Glomerular visceral epithelial cell (primary cell): ENCODE measurements around the gene R3HDM4.
"Not testable (repeated sequence)": the region's sequence is repeated elsewhere in the genome, so short reads cannot be mapped to it uniquely, and the experiment has no call there.

Experiments
- DNase-seq: peaks from one replicate; pipeline ENCODE4 v3.0.0-alpha.2; 2016; ENCODE audit errors: extremely low spot score

R3HDM4 gene

GRCh38 chr19:858284-858683, 54.7 kb downstream of the R3HDM4 start:
- no peak for DNase-seq

GRCh38 chr19:855566-856120, 57.4 kb downstream of the R3HDM4 start:
- no peak for DNase-seq

GRCh38 chr19:855142-855541, 57.9 kb downstream of the R3HDM4 start:
- no peak for DNase-seq

DNA sequence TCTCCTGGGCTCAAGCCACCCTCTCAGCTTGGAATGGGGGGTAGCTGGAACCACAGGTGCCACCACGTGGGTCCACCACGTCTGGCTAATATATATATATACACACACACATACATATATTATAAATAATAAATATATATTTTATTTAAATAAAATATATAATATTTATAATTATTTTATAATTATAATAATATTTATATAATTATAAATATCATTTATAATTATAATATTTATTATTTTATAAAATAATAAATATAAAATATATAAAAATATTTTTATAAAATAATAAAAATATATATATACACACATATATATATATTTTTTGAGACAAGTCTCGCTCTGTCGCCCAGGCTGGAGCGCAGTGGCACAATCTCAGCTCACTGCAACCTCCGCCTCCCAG, 58.5 kb downstream of the R3HDM4 start:
- no peak for DNase-seq

GRCh38 chr19:853614-854220, 59.3 kb downstream of the R3HDM4 start:
- DNase-seq, result not testable (repeated sequence)

GRCh38 chr19:853014-853585, 59.9 kb downstream of the R3HDM4 start:
- DNase-seq, result no peak

DNA sequence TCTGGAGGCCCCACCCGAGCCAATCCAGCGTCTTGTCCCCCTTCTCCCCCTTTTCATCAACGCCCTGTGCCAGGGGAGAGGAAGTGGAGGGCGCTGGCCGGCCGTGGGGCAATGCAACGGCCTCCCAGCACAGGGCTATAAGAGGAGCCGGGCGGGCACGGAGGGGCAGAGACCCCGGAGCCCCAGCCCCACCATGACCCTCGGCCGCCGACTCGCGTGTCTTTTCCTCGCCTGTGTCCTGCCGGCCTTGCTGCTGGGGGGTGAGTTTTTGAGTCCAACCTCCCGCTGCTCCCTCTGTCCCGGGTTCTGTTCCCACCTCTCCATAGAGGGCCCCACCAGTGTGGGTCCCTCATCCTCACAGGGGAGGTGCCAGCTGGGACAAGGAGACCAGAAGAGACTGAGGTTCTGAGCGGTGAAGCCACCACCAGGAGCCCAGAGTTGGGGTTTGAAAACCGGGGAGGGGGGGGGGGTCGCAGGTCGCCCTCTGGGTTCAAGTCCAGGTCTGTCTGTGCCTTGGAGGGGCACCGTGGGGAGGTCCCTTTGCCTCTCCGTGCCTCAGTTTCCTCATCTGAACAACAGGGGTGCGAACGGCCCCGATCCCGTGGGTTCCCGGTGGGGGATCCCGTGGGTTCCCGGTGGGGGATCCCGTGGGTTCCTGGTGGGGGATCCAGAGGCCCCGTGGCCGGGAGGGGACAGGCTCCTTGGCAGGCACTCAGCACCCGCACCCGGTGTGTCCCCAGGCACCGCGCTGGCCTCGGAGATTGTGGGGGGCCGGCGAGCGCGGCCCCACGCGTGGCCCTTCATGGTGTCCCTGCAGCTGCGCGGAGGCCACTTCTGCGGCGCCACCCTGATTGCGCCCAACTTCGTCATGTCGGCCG, 60.6 kb downstream of the R3HDM4 start, which contains the start of gene ELANE:
ELANE (plus strand) TSS at position 168 of the 878 bp plus-strand sequence; CDS start at position 194, 26 bp downstream.
- DNase-seq, result no peak

DNA sequence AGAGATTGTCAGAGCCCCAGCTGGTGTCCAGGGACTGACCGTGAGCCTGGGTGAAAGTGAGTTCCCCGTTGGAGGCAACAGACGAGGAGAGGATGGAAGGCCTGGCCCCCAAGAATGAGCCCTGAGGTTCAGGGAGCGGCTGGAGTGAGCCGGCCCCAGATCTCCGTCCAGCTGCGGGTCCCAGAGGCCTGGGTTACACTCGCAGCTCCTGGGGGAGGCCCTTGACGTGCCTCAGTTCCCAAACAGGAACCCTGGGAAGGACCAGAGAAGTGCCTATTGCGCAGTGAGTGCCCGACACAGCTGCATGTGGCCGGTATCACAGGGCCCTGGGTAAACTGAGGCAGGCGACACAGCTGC, 62.1 kb downstream of the R3HDM4 start:
- DNase-seq, result no peak

DNA sequence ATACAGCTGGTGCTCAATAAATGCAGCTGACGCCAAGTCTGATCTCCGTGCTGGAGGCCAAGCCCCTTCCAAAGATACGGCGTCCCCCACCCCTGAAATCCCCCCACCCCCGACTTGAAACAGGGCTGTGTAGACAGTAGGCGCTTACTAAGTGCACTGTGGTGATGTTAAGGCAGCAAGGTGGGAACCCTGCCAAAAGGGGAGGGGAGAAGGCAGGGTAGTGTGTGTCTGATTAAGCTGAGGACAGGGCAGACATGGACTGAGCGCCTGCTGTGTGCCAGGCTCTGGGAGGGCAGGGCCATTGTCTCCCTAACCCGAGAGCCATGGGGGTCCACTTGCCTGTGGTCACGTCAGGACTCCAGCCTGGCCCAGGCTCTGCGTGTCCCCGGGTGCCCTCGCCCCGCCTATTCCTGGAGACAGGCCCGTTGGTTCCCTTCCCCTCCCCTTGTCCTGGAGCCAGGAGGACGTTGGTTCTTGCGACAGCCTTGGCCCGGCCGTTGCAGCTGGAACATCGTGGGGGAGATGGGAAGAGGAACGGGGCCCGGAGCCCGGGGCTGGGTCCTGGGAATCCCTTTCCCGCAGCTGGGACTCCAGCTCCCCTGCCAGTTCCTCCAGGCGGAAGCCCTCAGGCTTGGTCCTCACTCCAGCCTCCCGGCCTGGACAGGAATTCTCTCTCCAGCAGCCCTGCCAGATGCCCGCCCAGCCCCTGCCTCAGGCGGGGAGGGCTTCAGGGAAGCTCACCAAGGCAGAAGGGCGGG, 62.6 kb downstream of the R3HDM4 start:
- DNase-seq, result peak; percentile 66

- not testable (repeated sequence) for DNase-seq
Measured at GRCh38 chr19:849195-849594, 63.8 kb downstream of the R3HDM4 start.

DNA sequence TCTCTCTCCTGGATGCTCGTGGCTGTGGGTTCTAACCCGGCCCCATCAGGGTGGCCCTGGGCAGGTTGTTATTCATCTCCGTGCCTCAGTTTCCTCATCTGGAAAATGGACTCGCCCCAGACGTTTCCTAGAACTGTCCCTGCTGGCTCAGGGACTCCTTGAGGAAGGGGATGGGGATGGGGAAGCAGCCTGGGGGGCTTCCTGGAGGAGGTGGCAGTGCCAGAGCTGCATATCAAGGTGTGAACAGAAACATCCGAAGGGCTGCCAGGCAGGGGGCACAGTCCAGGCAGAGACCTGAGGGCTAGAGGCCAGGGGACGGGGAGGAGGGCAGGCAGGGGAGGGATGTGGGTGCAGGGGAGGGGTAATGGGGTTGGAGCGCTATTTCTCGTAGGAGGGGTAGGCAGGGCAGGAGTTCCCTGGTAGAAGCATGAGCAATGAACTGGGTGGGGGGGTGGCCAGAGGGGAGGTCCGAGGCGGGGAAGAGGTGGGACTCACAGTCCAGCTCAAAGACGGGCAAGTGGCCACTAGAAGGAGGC, 64.6 kb downstream of the R3HDM4 start:
- DNase-seq, result no peak
